GM23338 (cell line): ENCODE data around the gene RTP5. TPM values are rescaled to one million over a fixed set of nuclear protein-coding genes. Genes with fewer than 3 reads are reported as not detected.

Experiments used
- ATAC-seq: fragments of 200-7000 bp; cut with Tn5 transposase; 3 replicates; pipeline ENCODE4 v1.9.1; 2020
- DNase-seq: peaks from one replicate; pipeline ENCODE4 v3.0.0-alpha.2; 2015; ENCODE audit warnings: low spot score
- H2AFZ ChIP-seq: fragments of 200-600 bp; sonication (generic); 2 replicates; pipeline ENCODE4 v1.8.0; 2016; ENCODE audit warnings: antibody characterized with exemption, mild to moderate bottlenecking, moderate library complexity
- H3F3A ChIP-seq: fragments of 200-600 bp; sonication (generic); replicated peaks from 2 replicates; pipeline ENCODE4 v1.8.0; 2017; ENCODE audit warnings: antibody characterized with exemption, mixed run types, low read depth
- H3K27ac ChIP-seq: fragments of 200-600 bp; sonication (generic); 2 replicates; pipeline ENCODE4 v1.6.1; 2016; ENCODE audit warnings: low read depth
- H3K27me3 ChIP-seq: fragments of 200-600 bp; sonication (generic); 2 replicates; pipeline ENCODE4 v1.8.0; 2016; ENCODE audit warnings: mild to moderate bottlenecking, mixed run types, moderate library complexity; ENCODE audit not compliant: insufficient read depth
- H3K36me3 ChIP-seq: fragments of 200-600 bp; sonication (generic); 2 replicates; pipeline ENCODE4 v1.8.0; 2016; ENCODE audit warnings: mild to moderate bottlenecking; ENCODE audit not compliant: insufficient read depth
- H3K4me1 ChIP-seq: fragments of 200-600 bp; sonication (generic); 2 replicates; pipeline ENCODE4 v1.8.0; 2016; ENCODE audit warnings: mild to moderate bottlenecking, moderate library complexity; ENCODE audit not compliant: insufficient read depth
- H3K4me2 ChIP-seq: fragments of 200-600 bp; sonication (generic); 2 replicates; pipeline ENCODE4 v1.7.1; 2017; ENCODE audit warnings: mixed run types
- H3K4me3 ChIP-seq: fragments of 200-600 bp; sonication (generic); 2 replicates; pipeline ENCODE4 v1.6.1; 2016; ENCODE audit warnings: mixed run types
- H3K79me2 ChIP-seq: fragments of 200-600 bp; sonication (generic); replicated peaks from 2 replicates; pipeline ENCODE4 v1.8.0; 2017; ENCODE audit warnings: mild to moderate bottlenecking; ENCODE audit not compliant: insufficient read depth
- H3K9me2 ChIP-seq: fragments of 200-600 bp; sonication (generic); 2 replicates; pipeline ENCODE4 v1.8.0; 2017; ENCODE audit not compliant: insufficient read depth
- H4K20me1 ChIP-seq: fragments of 200-600 bp; sonication (generic); replicated peaks from 2 replicates; pipeline ENCODE4 v1.8.0; 2017; ENCODE audit warnings: mild to moderate bottlenecking; ENCODE audit not compliant: insufficient read depth
- H3K27ac Mint-ChIP-seq: 2 replicates; pipeline ENCODE4 v1.8.0; 2020; ENCODE audit warnings: inconsistent platforms, mild to moderate bottlenecking, moderate library complexity, mixed read lengths
- H3K27me3 Mint-ChIP-seq: 3 replicates; pipeline ENCODE4 v1.8.0; 2022; ENCODE audit warnings: low read depth, mild to moderate bottlenecking, moderate library complexity, mixed read lengths, inconsistent platforms; ENCODE audit not compliant: insufficient read depth, poor library complexity
- H3K36me3 Mint-ChIP-seq: 3 replicates; pipeline ENCODE4 v1.8.0; 2021; ENCODE audit warnings: low read depth, mild to moderate bottlenecking, inconsistent platforms, moderate library complexity, mixed read lengths
- H3K4me1 Mint-ChIP-seq: 3 replicates; pipeline ENCODE4 v1.8.0; 2020; ENCODE audit warnings: mild to moderate bottlenecking, inconsistent platforms, mixed read lengths
- H3K4me3 Mint-ChIP-seq: 3 replicates; pipeline ENCODE4 v1.8.0; 2021; ENCODE audit warnings: moderate library complexity, mild to moderate bottlenecking, inconsistent platforms, mixed read lengths
- H3K9me3 Mint-ChIP-seq: 3 replicates; pipeline ENCODE4 v1.8.0; 2020; ENCODE audit warnings: moderate library complexity, mild to moderate bottlenecking, inconsistent platforms, mixed read lengths
- CREB1 ChIP-seq: fragments of 250-450 bp; sonication (Bioruptor Pico); IDR thresholded peaks from 2 replicates; pipeline ENCODE4 v1.5.0; 2020; ENCODE audit warnings: low read depth, mild to moderate bottlenecking, moderate library complexity
- CTCF ChIP-seq, 2 experiments: fragments of 200-600 bp in 1 of 2; sonication (generic) in 1 of 2; conservative IDR thresholded peaks; 2 replicates each; pipeline versions ENCODE4 v1.5.1 to v1.6.1; 2016 to 2017; ENCODE audit warnings: antibody characterized with exemption in 2 of 2, low read depth in 2 of 2, mild to moderate bottlenecking in 2 of 2, moderate library complexity in 1 of 2
- ETS1 ChIP-seq: IDR thresholded peaks from 2 replicates; pipeline ENCODE4 v1.6.1; 2016; ENCODE audit warnings: antibody characterized with exemption
- EZH2phosphoT487 ChIP-seq: fragments of 200-600 bp; sonication (generic); IDR thresholded peaks from one replicate; pipeline ENCODE4 v1.8.1; 2018; ENCODE audit warnings: antibody characterized with exemption; ENCODE audit not compliant: unreplicated experiment
- JUNB ChIP-seq: IDR thresholded peaks from one replicate; pipeline ENCODE4 v1.6.1; 2016; ENCODE audit warnings: antibody characterized with exemption; ENCODE audit not compliant: unreplicated experiment
- POLR2AphosphoS5 ChIP-seq: IDR thresholded peaks from 2 replicates; pipeline ENCODE4 v1.6.1; 2016; ENCODE audit warnings: antibody characterized with exemption, low read depth
- STAT1 ChIP-seq: IDR thresholded peaks from one replicate; pipeline ENCODE4 v1.6.1; 2016; ENCODE audit warnings: antibody characterized with exemption; ENCODE audit not compliant: unreplicated experiment
- ZNF114 ChIP-seq: fragments of 250-450 bp; sonication (Bioruptor Pico); IDR thresholded peaks from 2 replicates; pipeline ENCODE4 v1.5.0; 2020; ENCODE audit warnings: mild to moderate bottlenecking, moderate library complexity
- ZNF331 ChIP-seq: fragments of 250-450 bp; sonication (Bioruptor Pico); IDR thresholded peaks from 2 replicates; pipeline ENCODE4 v1.5.0; 2020; ENCODE audit warnings: low read depth, mild to moderate bottlenecking, moderate library complexity
- polyA plus RNA-seq: library from polyadenylated mRNA; unstranded; fragments of >200 nt; fragmentation: Nextera tagmentation; extraction: Ambion mirVana; gene quantifications from 2 replicates; pipeline ENCODE4 v1.2.1, GENCODE V29; 2016
- total RNA-seq: library from RNA; depleted of rRNA; stranded (reverse); fragments of >200 nt; shearing (Covaris generic); gene quantifications from 2 replicates; pipeline ENCODE4 v1.2.3, GENCODE V29; 2014

Gene RTP5
- total and polyA plus RNA-seq, 2 experiments from 2014 or later, result not detected

DNA sequence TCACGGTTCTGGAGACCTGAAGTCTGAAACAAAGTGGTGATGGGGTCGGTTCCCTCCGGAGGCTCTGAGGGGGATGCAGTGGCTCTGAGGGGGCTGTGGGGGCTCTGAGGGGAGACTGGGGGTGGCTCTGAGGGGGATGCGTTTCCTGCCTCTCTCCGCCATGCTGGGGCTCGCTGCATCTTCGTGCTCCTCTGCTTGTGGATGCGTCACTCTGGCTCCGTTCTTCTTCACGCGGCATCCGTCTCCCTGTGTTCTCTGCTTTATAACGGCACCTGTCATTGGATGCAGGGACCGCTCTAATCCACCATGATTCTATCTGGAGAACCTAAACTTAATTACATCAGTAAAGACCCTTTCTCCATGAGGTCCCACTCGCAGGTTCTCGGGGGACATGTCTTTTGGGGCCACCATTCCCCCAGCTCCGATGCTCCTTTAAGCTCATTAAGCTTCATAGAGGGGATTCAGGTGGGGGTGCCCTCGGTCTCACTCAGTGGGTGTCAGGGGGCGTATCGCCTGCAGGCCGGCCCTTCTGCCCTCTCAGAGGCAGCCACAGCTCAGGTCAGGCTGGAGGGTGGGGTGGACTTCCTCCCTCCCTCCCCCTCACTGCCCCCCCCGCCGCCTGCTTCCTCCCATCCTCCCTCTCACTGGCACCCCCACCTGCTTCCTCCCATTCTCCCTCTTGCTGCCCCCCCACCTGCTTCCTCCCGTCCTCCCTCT lies 18.4 kb downstream of the RTP5 start (continued):
- TF ChIP-seq ZNF114, result no peak
- TF ChIP-seq CTCF (conservative IDR thresholded peaks at IDR 0.05; ENCODE audit: low read depth in 2 of 2), result no peak
- TF ChIP-seq JUNB, result no peak

DNA sequence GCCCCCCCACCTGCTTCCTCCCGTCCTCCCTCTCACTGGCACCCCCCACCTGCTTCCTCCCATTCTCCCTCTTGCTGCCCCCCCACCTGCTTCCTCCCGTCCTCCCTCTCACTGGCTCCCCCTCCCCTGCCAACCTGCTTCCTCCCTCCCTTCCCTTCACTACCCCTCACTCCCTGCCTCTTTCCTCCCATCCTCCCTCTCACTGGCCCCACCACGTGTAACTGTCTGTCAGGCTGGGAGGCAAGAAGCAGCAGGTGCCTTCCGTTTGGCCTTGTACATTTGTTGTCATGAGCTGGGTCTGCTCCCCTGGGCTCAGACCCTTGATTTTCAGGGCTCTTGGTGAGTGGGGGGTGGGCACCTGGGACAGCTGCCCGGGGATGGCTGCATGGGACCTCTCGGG lies 19.1 kb downstream of the RTP5 start:
- DNase-seq (no peak), ATAC-seq (no peak)
- H3K4me1 Mint-ChIP-seq, result peaks cover 24% of the 10 kb centered on the region
- H3K27me3 Mint-ChIP-seq, result peaks cover 11% of the 10 kb centered on the region
- no peak overlapping the region for H3K4me2 ChIP-seq
- TF ChIP-seq ETS1 (no peak), POLR2AphosphoS5 (no peak), ZNF331 (no peak)
- no peaks in the 10 kb centered on the region for H3K27me3 ChIP-seq
- H3K4me3 Mint-ChIP-seq, result no peak overlapping the region
- no peak overlapping the region for H2AFZ ChIP-seq
- H3K27ac Mint-ChIP-seq, result no peak overlapping the region
- no peaks in the 10 kb centered on the region for H3K9me2 ChIP-seq
- no peaks in the 10 kb centered on the region for H3K79me2 ChIP-seq
- peaks cover 5% of the 10 kb centered on the region; the same call in 1 of the 2 replicates for H3K4me1 ChIP-seq
- H3F3A ChIP-seq, result 0 out of 2 replicates have a peak, but pooled peaks cover 3% of the 10 kb centered on the region
- H3K4me3 ChIP-seq, result no peak overlapping the region
- H4K20me1 ChIP-seq, result no peaks in the 10 kb centered on the region; the same call in 1 of the 2 replicates
- H3K36me3 ChIP-seq, result 0 out of 2 replicates have a peak, but pooled peaks cover 2% of the 10 kb centered on the region
- H3K36me3 Mint-ChIP-seq, result peaks cover 26% of the 10 kb centered on the region
- peaks cover 16% of the 10 kb centered on the region for H3K9me3 Mint-ChIP-seq
- H3K27ac ChIP-seq, result no peak overlapping the region

GRCh38 chr2:241890524-241891235 lies 21.2 kb downstream of the RTP5 start:
- peaks cover 18% of the 10 kb centered on the region for H3K9me3 Mint-ChIP-seq
- H3K4me3 Mint-ChIP-seq, result no peak overlapping the region
- Histone ChIP-seq H3K4me3 (no peak overlapping the region), H3K27ac (no peak overlapping the region), H2AFZ (no peak overlapping the region), H3K36me3 (no peaks in the 10 kb centered on the region), H3K4me2 (no peak overlapping the region), H3K9me2 (no peaks in the 10 kb centered on the region), H3K79me2 (no peaks in the 10 kb centered on the region), H3F3A (0 out of 2 replicates have a peak, but pooled peaks cover 3% of the 10 kb centered on the region), H3K27me3 (no peaks in the 10 kb centered on the region), H3K4me1 (peaks cover 5% of the 10 kb centered on the region; the same call in 1 of the 2 replicates), H4K20me1 (no peaks in the 10 kb centered on the region; the same call in 1 of the 2 replicates)
- ATAC-seq (peak; percentile 21), DNase-seq (no peak)
- H3K4me1 Mint-ChIP-seq, result peaks cover 24% of the 10 kb centered on the region
- H3K36me3 Mint-ChIP-seq, result peaks cover 26% of the 10 kb centered on the region
- no peak overlapping the region; the same call in 1 of the 2 replicates for H3K27ac Mint-ChIP-seq
- H3K27me3 Mint-ChIP-seq, result peaks cover 17% of the 10 kb centered on the region
- no peak for TF ChIP-seq POLR2AphosphoS5
- no peak for TF ChIP-seq CREB1 (CRISPR knock-in tag)
- no peak for TF ChIP-seq ETS1
- no peak for TF ChIP-seq CTCF (conservative IDR thresholded peaks at IDR 0.05; ENCODE audit: low read depth in 2 of 2)
- no peak for TF ChIP-seq STAT1
- TF ChIP-seq ZNF331, result no peak
- no peak for TF ChIP-seq JUNB
- no peak for TF ChIP-seq EZH2phosphoT487
